GDM1 (cell line): ENCODE results near the gene STK35.

Source experiments
- DNase-seq: peaks from one replicate; lab custom pipeline; 2025; lab: John Stamatoyannopoulos, UW

Gene STK35

DNA sequence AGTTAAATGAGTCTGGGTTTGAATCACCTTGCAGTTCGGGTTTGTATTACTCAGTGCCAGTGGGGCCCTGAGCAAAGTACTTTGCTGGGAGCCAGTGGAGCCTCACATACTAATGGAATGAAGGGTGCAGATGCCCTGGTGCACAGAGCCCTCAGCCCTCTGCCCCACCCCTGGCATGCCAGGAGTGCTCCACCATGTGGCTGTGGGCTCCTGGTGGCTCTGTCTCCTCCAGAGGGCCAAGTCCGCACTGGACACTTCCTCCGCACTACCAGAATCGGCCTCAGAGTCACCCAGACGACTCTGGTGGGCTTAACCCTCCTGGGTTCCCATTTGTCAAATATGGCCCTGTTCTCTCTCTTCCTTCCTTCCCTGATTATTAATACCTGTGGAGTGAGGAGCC lies 94.0 kb downstream of the STK35 start:
- DNase-seq: no peak

DNA sequence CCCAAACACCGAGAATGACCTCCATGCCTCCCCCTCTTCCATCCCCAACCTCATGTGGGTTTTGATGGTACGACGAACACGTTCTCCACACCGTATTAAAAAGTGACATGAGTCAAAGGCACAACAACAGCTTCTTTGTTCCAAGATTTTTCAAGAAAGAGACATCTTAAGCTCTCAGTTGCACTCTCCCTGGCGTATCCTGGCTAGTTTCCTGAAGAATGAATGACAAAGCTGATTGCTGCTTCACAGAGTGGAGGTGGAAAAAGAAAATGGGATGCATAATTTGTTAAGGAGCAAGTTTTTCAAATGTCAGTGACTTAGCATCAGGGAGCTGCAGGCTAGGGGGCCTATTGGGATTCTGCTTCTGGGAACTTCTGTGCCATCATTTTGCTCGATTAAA lies 95.5 kb downstream of the STK35 start:
- DNase-seq: no peak
